Limb (tissue), 2 donors: ENCODE data around the gene KRT40.
"Not testable (repeated sequence)": the region's sequence is repeated elsewhere in the genome, so short reads cannot be mapped to it uniquely, and the experiment has no call there.

Experiments
- DNase-seq, 2 donors: peaks; one replicate each; pipeline ENCODE4 v3.0.0-alpha.2; 2016; ENCODE audit errors: extremely low spot score in 2 of 2

KRT40 gene

GRCh38 chr17:40984226-40984625 is at the start of gene KRT40:
Gene KRT40 (minus strand): TSS chr17:40984326. CDS start chr17:40984273, 53 bp downstream.
- DNase-seq = no peak

- DNase-seq = no peak
Observed at GRCh38 chr17:41029633-41030245, 45.6 kb upstream of the KRT40 start, which contains the start of gene KRTAP1-4. Gene KRTAP1-4 (minus strand): TSS chr17:41030195. CDS start chr17:41030078, 117 bp downstream.

GRCh38 chr17:41026715-41027471 is 42.8 kb upstream of the KRT40 start, which contains the start of gene KRTAP1-5:
Gene KRTAP1-5 (minus strand): TSS chr17:41027208. CDS start chr17:41027155, 53 bp downstream.
- no peak for DNase-seq

- no peak for DNase-seq
Observed at GRCh38 chr17:41024697-41025096, 40.6 kb upstream of the KRT40 start.

- DNase-seq = no peak
Observed at GRCh38 chr17:41020336-41020735, 36.2 kb upstream of the KRT40 start.

GRCh38 chr17:41019415-41019814 is 35.3 kb upstream of the KRT40 start:
- DNase-seq = no peak

GRCh38 chr17:41018541-41018940 is 34.4 kb upstream of the KRT40 start:
- no peak for DNase-seq

- DNase-seq = no peak
Observed at GRCh38 chr17:41016578-41017215, 32.6 kb upstream of the KRT40 start.

GRCh38 chr17:41015454-41015853 is 31.3 kb upstream of the KRT40 start:
- DNase-seq = no peak

GRCh38 chr17:41013606-41014005 is 29.5 kb upstream of the KRT40 start:
- DNase-seq = peak in 1 of 2 donors; percentile 54

GRCh38 chr17:41013181-41013580 is 29.1 kb upstream of the KRT40 start:
- DNase-seq = no peak

- no peak for DNase-seq
Observed at GRCh38 chr17:41012326-41013120, 28.4 kb upstream of the KRT40 start.

- no peak for DNase-seq
Observed at GRCh38 chr17:41010441-41010840, 26.3 kb upstream of the KRT40 start.

GRCh38 chr17:41009936-41010335 is 25.8 kb upstream of the KRT40 start:
- DNase-seq = no peak

- DNase-seq = no peak
Observed at GRCh38 chr17:41009301-41009760, 25.2 kb upstream of the KRT40 start.

- DNase-seq = no peak
Observed at GRCh38 chr17:41008811-41009210, 24.7 kb upstream of the KRT40 start, which contains the start of gene KRTAP3-1. Gene KRTAP3-1 (minus strand): TSS chr17:41009128. CDS start chr17:41009074, 54 bp downstream.

- DNase-seq = no peak
Observed at GRCh38 chr17:41004397-41004796, 20.3 kb upstream of the KRT40 start.

GRCh38 chr17:41003926-41004325 is 19.8 kb upstream of the KRT40 start:
- DNase-seq = no peak

- no peak for DNase-seq
Observed at GRCh38 chr17:41002814-41003213, 18.7 kb upstream of the KRT40 start.

- no peak for DNase-seq
Observed at GRCh38 chr17:41001795-41002194, 17.7 kb upstream of the KRT40 start.

- DNase-seq = not testable (repeated sequence)
Observed at GRCh38 chr17:40999563-40999962, 15.4 kb upstream of the KRT40 start, which contains the start of gene KRTAP3-2. Gene KRTAP3-2 (minus strand): TSS chr17:40999906. CDS start chr17:40999853, 53 bp downstream.
